OCI-LY1 (cell line): ENCODE results near the gene DCC.

Experiments
- H2AFZ ChIP-seq: fragments of 200-600 bp; sonication (generic), shearing (Covaris generic); 2 replicates; pipeline ENCODE4 v1.6.0; 2014; ENCODE audit warnings: antibody characterized with exemption, mild to moderate bottlenecking, low read length
- H3F3A ChIP-seq: fragments of 200-600 bp; sonication (generic), shearing (Covaris generic); 2 replicates; pipeline ENCODE4 v1.6.0; 2014; ENCODE audit warnings: mild to moderate bottlenecking, antibody characterized with exemption, low read length, moderate library complexity; ENCODE audit not compliant: insufficient read depth
- H3K27ac ChIP-seq: fragments of 200-600 bp; sonication (generic); 2 replicates; pipeline ENCODE4 v1.5.1; 2014; ENCODE audit warnings: low read length, mixed run types, mild to moderate bottlenecking, low read depth; ENCODE audit not compliant: poor library complexity, severe bottlenecking
- H3K27me3 ChIP-seq: fragments of 200-600 bp; sonication (generic); 2 replicates; pipeline ENCODE4 v1.6.0; 2014; ENCODE audit warnings: antibody characterized with exemption, mild to moderate bottlenecking, low read length, moderate library complexity; ENCODE audit not compliant: insufficient read depth
- H3K36me3 ChIP-seq: fragments of 200-600 bp; sonication (generic); 2 replicates; pipeline ENCODE4 v1.6.1; 2014; ENCODE audit warnings: mild to moderate bottlenecking, antibody characterized with exemption, low read length, moderate library complexity, mixed read lengths; ENCODE audit not compliant: insufficient read depth
- H3K4me1 ChIP-seq: fragments of 200-600 bp; sonication (generic); 2 replicates; pipeline ENCODE4 v1.5.1; 2014; ENCODE audit warnings: mild to moderate bottlenecking, low read length, moderate library complexity; ENCODE audit not compliant: insufficient read depth, severe bottlenecking
- H3K4me2 ChIP-seq: fragments of 200-600 bp; sonication (generic), shearing (Covaris generic); 2 replicates; pipeline ENCODE4 v1.6.1; 2014; ENCODE audit warnings: low read length
- H3K4me3 ChIP-seq: fragments of 200-600 bp; sonication (generic); 2 replicates; pipeline ENCODE4 v1.5.1; 2014; ENCODE audit warnings: low read length, low read depth, mild to moderate bottlenecking, mixed read lengths; ENCODE audit not compliant: poor library complexity, severe bottlenecking
- H3K79me2 ChIP-seq: fragments of 200-600 bp; shearing (Covaris generic); 2 replicates; pipeline ENCODE4 v1.6.1; 2016; ENCODE audit warnings: mixed run types, low read length, mixed read lengths; ENCODE audit not compliant: insufficient read depth
- H3K9ac ChIP-seq: fragments of 200-600 bp; sonication (generic), shearing (Covaris generic); 2 replicates; pipeline ENCODE4 v1.6.1; 2014; ENCODE audit warnings: mild to moderate bottlenecking, low read length, mixed read lengths
- H3K9me2 ChIP-seq: fragments of 200-600 bp; sonication (generic), shearing (Covaris generic); 2 replicates; pipeline ENCODE4 v1.6.1; 2014; ENCODE audit warnings: low read depth, mild to moderate bottlenecking, low read length, mixed read lengths
- H3K9me3 ChIP-seq: fragments of 200-600 bp; shearing (Covaris generic); 2 replicates; pipeline ENCODE4 v1.6.1; 2014; ENCODE audit warnings: low read length, mixed read lengths
- H4K20me1 ChIP-seq: fragments of 200-600 bp; sonication (generic), shearing (Covaris generic); 2 replicates; pipeline ENCODE4 v1.6.0; 2016; ENCODE audit warnings: mild to moderate bottlenecking, low read length; ENCODE audit not compliant: insufficient read depth
- CTCF ChIP-seq: fragments of 200-600 bp; sonication (generic), shearing (Covaris generic); IDR thresholded peaks from 2 replicates; pipeline ENCODE4 v1.5.1; 2017; ENCODE audit warnings: mild to moderate bottlenecking, antibody characterized with exemption, low read length, moderate library complexity, mixed read lengths
- EZH2 ChIP-seq: fragments of 200-600 bp; sonication (generic), shearing (Covaris generic); IDR thresholded peaks from 2 replicates; pipeline ENCODE4 v1.8.0; 2017; ENCODE audit warnings: borderline replicate concordance, mixed run types, mild to moderate bottlenecking, antibody characterized with exemption, low read length, moderate library complexity, mixed read lengths

The DCC gene

DNA sequence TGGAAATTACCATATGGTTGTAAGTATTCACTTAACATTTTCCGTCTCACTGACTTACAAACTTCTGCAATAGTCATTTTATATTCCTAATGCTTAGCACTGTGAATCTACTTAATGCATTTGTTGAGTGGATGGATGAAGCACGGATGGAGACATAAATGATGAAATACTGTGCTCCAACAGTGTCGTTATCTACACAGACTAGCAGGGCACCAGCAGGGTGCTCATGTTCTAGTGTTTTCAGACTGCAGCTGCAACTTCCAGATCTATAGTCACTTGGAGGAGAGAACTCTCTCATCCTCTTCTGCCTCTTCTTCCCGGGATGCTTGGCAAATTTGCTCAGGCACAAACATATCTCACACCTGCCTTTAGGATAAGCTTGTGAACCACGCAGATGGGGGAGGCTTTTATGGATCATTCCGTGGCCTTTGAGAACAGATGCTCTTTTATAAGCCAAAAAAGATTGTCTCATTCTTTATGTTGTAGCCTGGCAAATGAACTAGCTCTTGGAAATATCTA, 1086.7 kb downstream of the DCC start:
- Histone ChIP-seq H3K9me3 (no peaks in the 10 kb centered on the region), H3K9me2 (no peaks in the 10 kb centered on the region), H3K4me1 (no peaks in the 10 kb centered on the region), H3K9ac (no peak overlapping the region), H3K79me2 (no peaks in the 10 kb centered on the region), H3F3A (no peaks in the 10 kb centered on the region), H3K4me2 (no peak overlapping the region), H2AFZ (no peak overlapping the region), H3K36me3 (no peaks in the 10 kb centered on the region), H3K27ac (no peak overlapping the region), H3K27me3 (no peaks in the 10 kb centered on the region), H4K20me1 (no peaks in the 10 kb centered on the region), H3K4me3 (no peak overlapping the region)
- TF ChIP-seq EZH2, result no peak
- no peak for TF ChIP-seq CTCF

DNA sequence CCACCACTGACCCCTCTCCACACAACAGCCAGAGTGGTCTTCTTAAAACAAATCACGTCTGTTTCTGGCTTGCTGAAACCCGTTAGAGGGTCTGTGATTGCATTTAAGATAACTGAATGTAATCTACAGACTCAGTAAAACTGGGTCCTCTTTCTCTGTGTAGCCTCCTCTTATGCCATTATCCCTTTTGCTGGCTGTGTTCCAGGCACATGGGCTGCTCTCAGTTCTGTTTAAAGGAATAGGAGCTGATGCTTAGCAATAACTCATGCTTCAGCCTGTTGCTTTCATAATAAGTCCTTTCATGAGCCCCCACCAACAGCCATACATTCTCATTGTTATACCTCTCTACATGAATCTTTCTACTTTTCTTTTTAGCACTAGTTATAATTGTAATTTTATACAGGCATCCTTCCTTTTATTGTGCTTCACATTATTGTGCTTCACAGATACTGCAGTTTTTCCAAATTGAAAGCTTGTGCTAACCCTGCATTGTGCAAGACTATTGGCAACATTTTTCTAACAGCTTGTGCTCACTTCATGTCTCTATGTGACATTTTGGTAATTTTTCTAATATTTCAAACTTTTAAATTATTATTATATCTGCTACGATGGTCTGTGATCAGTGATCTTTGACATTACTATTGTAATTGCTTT, 1101.9 kb downstream of the DCC start:
- no peak overlapping the region for H2AFZ ChIP-seq
- H3K4me3 ChIP-seq, result no peak overlapping the region
- no peaks in the 10 kb centered on the region for H3K27me3 ChIP-seq
- H3K27ac ChIP-seq, result no peak overlapping the region
- no peaks in the 10 kb centered on the region for H3K79me2 ChIP-seq
- TF ChIP-seq CTCF, result no peak
- no peak for TF ChIP-seq EZH2
- no peak overlapping the region for H3K9ac ChIP-seq
- no peaks in the 10 kb centered on the region for H3K36me3 ChIP-seq
- H4K20me1 ChIP-seq, result no peaks in the 10 kb centered on the region
- H3K4me2 ChIP-seq, result no peak overlapping the region
- H3K9me3 ChIP-seq, result no peaks in the 10 kb centered on the region
- no peaks in the 10 kb centered on the region for H3K4me1 ChIP-seq
- no peaks in the 10 kb centered on the region for H3K9me2 ChIP-seq
- no peaks in the 10 kb centered on the region for H3F3A ChIP-seq

- Histone ChIP-seq H3K9ac (no peak overlapping the region), H4K20me1 (no peaks in the 10 kb centered on the region), H3K79me2 (no peaks in the 10 kb centered on the region), H3K36me3 (no peaks in the 10 kb centered on the region), H3F3A (no peaks in the 10 kb centered on the region), H3K4me1 (no peaks in the 10 kb centered on the region), H3K27me3 (no peaks in the 10 kb centered on the region), H3K9me3 (no peaks in the 10 kb centered on the region), H3K27ac (no peak overlapping the region), H3K4me3 (no peak overlapping the region), H3K9me2 (no peaks in the 10 kb centered on the region), H2AFZ (no peak overlapping the region), H3K4me2 (no peak overlapping the region)
- TF ChIP-seq CTCF (no peak), EZH2 (no peak)
Measured at GRCh38 chr18:53442415-53442783, 1102.4 kb downstream of the DCC start.
